Measurements from ENCODE around the gene RGR.

GRCh38 chr10:84238909-84239308 is 5.9 kb upstream of the RGR start:
- TF ChIP-seq GATA2 (IDR thresholded peaks at IDR 0.05; ENCODE audit: low read depth, low read length) (no peak), GATA3 (IDR thresholded peaks at IDR 0.05; ENCODE audit: low read depth, low read length) (no peak)

Measured in SH-SY5Y (cell line).